HG03521 (cell line): ENCODE data around the gene NEURL1B.

ENCODE experiments used
- ATAC-seq: cut with Tn5 transposase; IDR thresholded peaks from one replicate; pipeline ENCODE4 v1.9.1; 2021; ENCODE audit warnings: mild to moderate bottlenecking, moderate library complexity; ENCODE audit not compliant: unreplicated experiment

NEURL1B gene

GRCh38 chr5:172713113-172713808, 72.2 kb downstream of the NEURL1B start:
- ATAC-seq = no peak

GRCh38 chr5:172713809-172714490, 72.9 kb downstream of the NEURL1B start:
- no peak for ATAC-seq

- no peak for ATAC-seq
These were observed 73.7 kb downstream of the NEURL1B start for GRCh38 chr5:172714491-172715420.

GRCh38 chr5:172715421-172715780, 74.3 kb downstream of the NEURL1B start:
- ATAC-seq = no peak

GRCh38 chr5:172715931-172716682, 75.0 kb downstream of the NEURL1B start:
- ATAC-seq = no peak

- no peak for ATAC-seq
These were observed 75.8 kb downstream of the NEURL1B start for GRCh38 chr5:172716796-172717313.

- ATAC-seq = no peak
These were observed 76.6 kb downstream of the NEURL1B start for GRCh38 chr5:172717481-172718195.

GRCh38 chr5:172718527-172719114, 77.6 kb downstream of the NEURL1B start:
- ATAC-seq = no peak

- ATAC-seq = no peak
These were observed 78.1 kb downstream of the NEURL1B start for GRCh38 chr5:172719211-172719610.

- no peak for ATAC-seq
These were observed 79.6 kb downstream of the NEURL1B start for GRCh38 chr5:172720655-172721054.

GRCh38 chr5:172721455-172722326, 80.6 kb downstream of the NEURL1B start:
- no peak for ATAC-seq

GRCh38 chr5:172722327-172722815, 81.3 kb downstream of the NEURL1B start:
- no peak for ATAC-seq

- ATAC-seq = no peak
These were observed 82.4 kb downstream of the NEURL1B start for GRCh38 chr5:172723508-172723907.

GRCh38 chr5:172724242-172725183, 83.5 kb downstream of the NEURL1B start:
- no peak for ATAC-seq

GRCh38 chr5:172725273-172725672, 84.2 kb downstream of the NEURL1B start:
- no peak for ATAC-seq

- ATAC-seq = no peak
These were observed 84.7 kb downstream of the NEURL1B start for GRCh38 chr5:172725785-172726184.

GRCh38 chr5:172726966-172727365, 85.9 kb downstream of the NEURL1B start:
- no peak for ATAC-seq
